Measurements from ENCODE around the gene TGFB2. TPM values are rescaled to one million over a fixed set of nuclear protein-coding genes. Genes with fewer than 3 reads are reported as not detected.

Gene TGFB2
- total and polyA plus RNA-seq, 2 experiments from 2014 or later, result 0.97 to 1.3 TPM

GRCh38 chr1:218467101-218468072, 122.3 kb downstream of the TGFB2 start:
- Histone ChIP-seq H3K9ac (peak overlapping the region; percentile 37; the same call in 1 of the 2 replicates), H4K20me1 (ENCODE audit: insufficient read depth) (no peaks in the 10 kb centered on the region), H3K9me3 (ENCODE audit: low read depth) (no peaks in the 10 kb centered on the region), H3K79me2 (ENCODE audit: insufficient read depth) (no peaks in the 10 kb centered on the region), H3F3A (ENCODE audit: insufficient read depth) (peaks cover 46% of the 10 kb centered on the region), H2AFZ (no peak overlapping the region), H3K4me1 (ENCODE audit: insufficient read depth) (peaks cover 50% of the 10 kb centered on the region), H3K9me2 (ENCODE audit: insufficient read depth) (no peaks in the 10 kb centered on the region), H3K27me3 (replicated peaks; ENCODE audit: insufficient read depth) (no peaks in the 10 kb centered on the region), H3K4me3 (no peak overlapping the region), H3K4me2 (ENCODE audit: unreplicated experiment) (peak overlapping the region; percentile 27), H3K36me3 (ENCODE audit: low read depth) (no peaks in the 10 kb centered on the region), H3K27ac (peak overlapping the region; percentile 62)
- TF ChIP-seq EZH2 (IDR thresholded peaks at IDR 0.05; ENCODE audit: insufficient read depth, poor library complexity, severe bottlenecking) (no peak), EZH2phosphoT487 (IDR thresholded peaks at IDR 0.05; ENCODE audit: insufficient read depth, low read depth) (peak; percentile 97)
- 15 to 16% methylated on average over 8 of the region's 8 CpGs for WGBS, 2 experiments (ENCODE audit: low coverage in 1 of 2, low lambda C conversion rate in 2 of 2, missing lambda C conversion rate in 2 of 2)
- in situ Hi-C loops (cut with MboI), result no loop called here
- DNase-seq, result peak; percentile 84

GRCh38 chr1:218468711-218469110, 123.6 kb downstream of the TGFB2 start:
- no peak overlapping the region for H3K4me3 ChIP-seq
- no peaks in the 10 kb centered on the region for H3K36me3 ChIP-seq (ENCODE audit: low read depth)
- H3K27ac ChIP-seq, result no peak overlapping the region
- no peaks in the 10 kb centered on the region for H3K79me2 ChIP-seq (ENCODE audit: insufficient read depth)
- no peak overlapping the region for H3K9ac ChIP-seq
- no peaks in the 10 kb centered on the region for H3K9me3 ChIP-seq (ENCODE audit: low read depth)
- no peak for DNase-seq
- in situ Hi-C loops (cut with MboI), result no loop called here
- H3F3A ChIP-seq (ENCODE audit: insufficient read depth), result peaks cover 33% of the 10 kb centered on the region
- no peaks in the 10 kb centered on the region for H3K27me3 ChIP-seq (replicated peaks; ENCODE audit: insufficient read depth)
- no peaks in the 10 kb centered on the region for H4K20me1 ChIP-seq (ENCODE audit: insufficient read depth)
- 95 to 96% methylated on average over 4 of the region's 4 CpGs for WGBS, 2 experiments (ENCODE audit: low coverage in 1 of 2, low lambda C conversion rate in 2 of 2, missing lambda C conversion rate in 2 of 2)
- TF ChIP-seq EZH2 (IDR thresholded peaks at IDR 0.05; ENCODE audit: insufficient read depth, poor library complexity, severe bottlenecking) (no peak), EZH2phosphoT487 (IDR thresholded peaks at IDR 0.05; ENCODE audit: insufficient read depth, low read depth) (no peak)
- no peak overlapping the region for H3K4me2 ChIP-seq (ENCODE audit: unreplicated experiment)
- H3K4me1 ChIP-seq (ENCODE audit: insufficient read depth), result peaks cover 37% of the 10 kb centered on the region
- H3K9me2 ChIP-seq (ENCODE audit: insufficient read depth), result no peaks in the 10 kb centered on the region
- no peak overlapping the region for H2AFZ ChIP-seq

DNA sequence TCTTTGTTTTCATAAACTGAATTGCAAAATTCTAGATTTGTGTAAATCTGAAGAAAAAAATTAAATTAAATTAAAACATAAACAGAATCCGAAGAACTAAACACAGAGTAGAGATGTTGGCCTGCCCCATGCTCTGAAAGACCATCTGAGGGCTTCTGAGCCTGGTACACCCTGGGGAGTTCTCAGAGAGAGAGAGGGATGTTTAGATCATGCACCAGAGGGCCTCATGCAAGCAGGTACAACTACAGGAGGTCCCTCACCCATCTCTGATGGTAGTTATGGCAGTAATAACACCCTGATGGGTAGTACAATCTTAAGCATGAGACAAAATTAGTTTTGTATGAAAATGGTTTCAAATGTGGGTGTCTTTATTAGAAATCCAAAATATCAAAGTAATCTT, 127.7 kb downstream of the TGFB2 start:
- TF ChIP-seq EZH2 (IDR thresholded peaks at IDR 0.05; ENCODE audit: insufficient read depth, poor library complexity, severe bottlenecking) (no peak), EZH2phosphoT487 (IDR thresholded peaks at IDR 0.05; ENCODE audit: insufficient read depth, low read depth) (no peak)
- Histone ChIP-seq H3K9me3 (ENCODE audit: low read depth) (no peaks in the 10 kb centered on the region), H2AFZ (no peak overlapping the region), H3K27ac (no peak overlapping the region), H4K20me1 (ENCODE audit: insufficient read depth) (no peaks in the 10 kb centered on the region), H3K9me2 (ENCODE audit: insufficient read depth) (no peaks in the 10 kb centered on the region), H3F3A (ENCODE audit: insufficient read depth) (peaks cover 16% of the 10 kb centered on the region; the same call in 1 of the 2 replicates), H3K27me3 (replicated peaks; ENCODE audit: insufficient read depth) (no peaks in the 10 kb centered on the region), H3K9ac (no peak overlapping the region), H3K36me3 (ENCODE audit: low read depth) (no peaks in the 10 kb centered on the region), H3K4me1 (ENCODE audit: insufficient read depth) (peaks cover 27% of the 10 kb centered on the region), H3K4me3 (no peak overlapping the region), H3K4me2 (ENCODE audit: unreplicated experiment) (no peak overlapping the region), H3K79me2 (ENCODE audit: insufficient read depth) (no peaks in the 10 kb centered on the region)
- 89 to 97% methylated on average over 1 of the region's 1 CpG for WGBS, 2 experiments (ENCODE audit: low coverage in 1 of 2, low lambda C conversion rate in 2 of 2, missing lambda C conversion rate in 2 of 2)
- in situ Hi-C loops (cut with MboI), result no loop called here
- DNase-seq, result no peak

DNA sequence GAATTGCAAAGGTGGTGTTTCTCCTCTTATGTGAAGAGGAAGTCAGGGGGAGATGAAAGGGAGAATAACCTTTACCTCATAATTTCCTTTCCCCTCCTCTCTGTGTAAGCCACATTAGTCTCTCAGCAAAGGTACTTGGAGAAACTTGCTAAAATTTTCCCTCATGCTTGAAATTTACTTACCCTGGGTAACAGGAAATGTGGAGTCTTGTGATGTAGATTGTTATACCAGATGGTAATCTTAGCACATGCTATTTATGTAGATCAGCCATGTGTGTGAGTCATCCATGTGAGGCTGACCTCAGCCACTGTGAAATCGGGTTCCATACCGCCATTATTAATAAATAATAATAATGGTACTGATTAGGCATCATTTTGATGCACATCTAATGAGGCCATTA, 128.4 kb downstream of the TGFB2 start:
- TF ChIP-seq EZH2phosphoT487 (IDR thresholded peaks at IDR 0.05; ENCODE audit: insufficient read depth, low read depth) (no peak), EZH2 (IDR thresholded peaks at IDR 0.05; ENCODE audit: insufficient read depth, poor library complexity, severe bottlenecking) (no peak)
- in situ Hi-C loops (cut with MboI), result no loop called here
- Histone ChIP-seq H3K79me2 (ENCODE audit: insufficient read depth) (no peaks in the 10 kb centered on the region), H3K9me3 (ENCODE audit: low read depth) (no peaks in the 10 kb centered on the region), H3K4me3 (no peak overlapping the region), H3F3A (ENCODE audit: insufficient read depth) (peaks cover 17% of the 10 kb centered on the region; the same call in 1 of the 2 replicates), H3K4me1 (ENCODE audit: insufficient read depth) (peaks cover 31% of the 10 kb centered on the region), H3K27ac (no peak overlapping the region), H2AFZ (no peak overlapping the region), H3K27me3 (replicated peaks; ENCODE audit: insufficient read depth) (no peaks in the 10 kb centered on the region), H3K36me3 (ENCODE audit: low read depth) (no peaks in the 10 kb centered on the region), H3K9ac (no peak overlapping the region), H4K20me1 (ENCODE audit: insufficient read depth) (no peaks in the 10 kb centered on the region), H3K4me2 (ENCODE audit: unreplicated experiment) (no peak overlapping the region), H3K9me2 (ENCODE audit: insufficient read depth) (no peaks in the 10 kb centered on the region)
- no peak for DNase-seq
- 88 to 90% methylated on average over 2 of the region's 2 CpGs for WGBS, 2 experiments (ENCODE audit: low coverage in 1 of 2, low lambda C conversion rate in 2 of 2, missing lambda C conversion rate in 2 of 2)

All from GM23248 (cell line).